Stimulated activated naive CD8-positive, alpha-beta T cell treated with anti-CD3 and anti-CD28 coated beads, Interleukin-15, amount 100 ng/mL, for 72 hours (primary cell): ENCODE results near the gene CHRND.

Experiments
- ATAC-seq: fragments of 150-1000 bp; cut with Tn5 transposase; 2 replicates; pipeline ENCODE4 v1.10.0; 2021; ENCODE audit warnings: mild to moderate bottlenecking, moderate library complexity
- DNase-seq, 2 donors: peaks; one replicate each; pipeline ENCODE4 v3.0.0; 2021 to 2022
- H3K27ac Mint-ChIP-seq, 2 donors: one replicate each; pipeline ENCODE4 v1.8.0; 2022; ENCODE audit warnings: mild to moderate bottlenecking in 2 of 2, mixed read lengths in 2 of 2, moderate library complexity in 2 of 2
- H3K27me3 Mint-ChIP-seq: one replicate; pipeline ENCODE4 v1.8.0; 2022; ENCODE audit warnings: mixed read lengths
- H3K4me1 Mint-ChIP-seq: one replicate; pipeline ENCODE4 v1.8.0; 2022; ENCODE audit warnings: mild to moderate bottlenecking, mixed read lengths
- H3K4me3 Mint-ChIP-seq, 2 donors: one replicate each; pipeline ENCODE4 v1.8.0; 2022; ENCODE audit warnings: mild to moderate bottlenecking in 2 of 2, mixed read lengths in 2 of 2, moderate library complexity in 1 of 2
- H3K9me3 Mint-ChIP-seq, 2 donors: one replicate each; pipeline ENCODE4 v1.8.0; 2022; ENCODE audit warnings: mixed read lengths in 2 of 2

Gene CHRND

GRCh38 chr2:232580648-232580981 is 54.7 kb downstream of the CHRND start:
- no peak overlapping the region for H3K27ac Mint-ChIP-seq
- no peaks in the 10 kb centered on the region for H3K9me3 Mint-ChIP-seq

GRCh38 chr2:232581725-232582124 is 55.8 kb downstream of the CHRND start:
- no peak overlapping the region for H3K4me3 Mint-ChIP-seq
- H3K4me1 Mint-ChIP-seq = peaks cover 9% of the 10 kb centered on the region
- ATAC-seq = no peak
- H3K27ac Mint-ChIP-seq = no peak overlapping the region
- no peaks in the 10 kb centered on the region for H3K27me3 Mint-ChIP-seq
- no peak for DNase-seq
- no peaks in the 10 kb centered on the region for H3K9me3 Mint-ChIP-seq

More at GRCh38 chr2:232580648-232580981, 54.7 kb downstream of the CHRND start:
- H3K27me3 Mint-ChIP-seq = no peaks in the 10 kb centered on the region
- H3K4me1 Mint-ChIP-seq = peaks cover 15% of the 10 kb centered on the region
- DNase-seq (no peak), ATAC-seq (no peak)
- H3K4me3 Mint-ChIP-seq = no peak overlapping the region

- no peak overlapping the region for H3K27ac Mint-ChIP-seq
- H3K4me3 Mint-ChIP-seq = no peak overlapping the region
- no peaks in the 10 kb centered on the region for H3K27me3 Mint-ChIP-seq
- ATAC-seq (no peak), DNase-seq (no peak)
- H3K4me1 Mint-ChIP-seq = peaks cover 9% of the 10 kb centered on the region
- H3K9me3 Mint-ChIP-seq = no peaks in the 10 kb centered on the region
Observed at GRCh38 chr2:232584238-232584637, 58.3 kb downstream of the CHRND start.
